OCI-LY1 (cell line): ENCODE data around the gene ABLIM1.

Experiments used
- H2AFZ ChIP-seq: fragments of 200-600 bp; sonication (generic), shearing (Covaris generic); 2 replicates; pipeline ENCODE4 v1.6.0; 2014; ENCODE audit warnings: antibody characterized with exemption, mild to moderate bottlenecking, low read length
- H3F3A ChIP-seq: fragments of 200-600 bp; sonication (generic), shearing (Covaris generic); 2 replicates; pipeline ENCODE4 v1.6.0; 2014; ENCODE audit warnings: mild to moderate bottlenecking, antibody characterized with exemption, low read length, moderate library complexity; ENCODE audit not compliant: insufficient read depth
- H3K27ac ChIP-seq: fragments of 200-600 bp; sonication (generic); 2 replicates; pipeline ENCODE4 v1.5.1; 2014; ENCODE audit warnings: low read length, mixed run types, mild to moderate bottlenecking, low read depth; ENCODE audit not compliant: poor library complexity, severe bottlenecking
- H3K27me3 ChIP-seq: fragments of 200-600 bp; sonication (generic); 2 replicates; pipeline ENCODE4 v1.6.0; 2014; ENCODE audit warnings: antibody characterized with exemption, mild to moderate bottlenecking, low read length, moderate library complexity; ENCODE audit not compliant: insufficient read depth
- H3K36me3 ChIP-seq: fragments of 200-600 bp; sonication (generic); 2 replicates; pipeline ENCODE4 v1.6.1; 2014; ENCODE audit warnings: mild to moderate bottlenecking, antibody characterized with exemption, low read length, moderate library complexity, mixed read lengths; ENCODE audit not compliant: insufficient read depth
- H3K4me1 ChIP-seq: fragments of 200-600 bp; sonication (generic); 2 replicates; pipeline ENCODE4 v1.5.1; 2014; ENCODE audit warnings: mild to moderate bottlenecking, low read length, moderate library complexity; ENCODE audit not compliant: insufficient read depth, severe bottlenecking
- H3K4me2 ChIP-seq: fragments of 200-600 bp; sonication (generic), shearing (Covaris generic); 2 replicates; pipeline ENCODE4 v1.6.1; 2014; ENCODE audit warnings: low read length
- H3K4me3 ChIP-seq: fragments of 200-600 bp; sonication (generic); 2 replicates; pipeline ENCODE4 v1.5.1; 2014; ENCODE audit warnings: low read length, low read depth, mild to moderate bottlenecking, mixed read lengths; ENCODE audit not compliant: poor library complexity, severe bottlenecking
- H3K79me2 ChIP-seq: fragments of 200-600 bp; shearing (Covaris generic); 2 replicates; pipeline ENCODE4 v1.6.1; 2016; ENCODE audit warnings: mixed run types, low read length, mixed read lengths; ENCODE audit not compliant: insufficient read depth
- H3K9ac ChIP-seq: fragments of 200-600 bp; sonication (generic), shearing (Covaris generic); 2 replicates; pipeline ENCODE4 v1.6.1; 2014; ENCODE audit warnings: mild to moderate bottlenecking, low read length, mixed read lengths
- H3K9me2 ChIP-seq: fragments of 200-600 bp; sonication (generic), shearing (Covaris generic); 2 replicates; pipeline ENCODE4 v1.6.1; 2014; ENCODE audit warnings: low read depth, mild to moderate bottlenecking, low read length, mixed read lengths
- H3K9me3 ChIP-seq: fragments of 200-600 bp; shearing (Covaris generic); 2 replicates; pipeline ENCODE4 v1.6.1; 2014; ENCODE audit warnings: low read length, mixed read lengths
- H4K20me1 ChIP-seq: fragments of 200-600 bp; sonication (generic), shearing (Covaris generic); 2 replicates; pipeline ENCODE4 v1.6.0; 2016; ENCODE audit warnings: mild to moderate bottlenecking, low read length; ENCODE audit not compliant: insufficient read depth
- CTCF ChIP-seq: fragments of 200-600 bp; sonication (generic), shearing (Covaris generic); IDR thresholded peaks from 2 replicates; pipeline ENCODE4 v1.5.1; 2017; ENCODE audit warnings: mild to moderate bottlenecking, antibody characterized with exemption, low read length, moderate library complexity, mixed read lengths
- EZH2 ChIP-seq: fragments of 200-600 bp; sonication (generic), shearing (Covaris generic); IDR thresholded peaks from 2 replicates; pipeline ENCODE4 v1.8.0; 2017; ENCODE audit warnings: borderline replicate concordance, mixed run types, mild to moderate bottlenecking, antibody characterized with exemption, low read length, moderate library complexity, mixed read lengths

The ABLIM1 gene

GRCh38 chr10:114552050-114552449 lies 106.0 kb downstream of the ABLIM1 start:
- Histone ChIP-seq H3K79me2 (no peaks in the 10 kb centered on the region), H3K9me2 (no peaks in the 10 kb centered on the region), H3K9ac (no peak overlapping the region), H3K9me3 (no peaks in the 10 kb centered on the region), H3K27me3 (no peaks in the 10 kb centered on the region), H2AFZ (no peak overlapping the region), H3F3A (no peaks in the 10 kb centered on the region), H3K27ac (no peak overlapping the region), H3K36me3 (no peaks in the 10 kb centered on the region), H3K4me3 (no peak overlapping the region), H3K4me1 (no peaks in the 10 kb centered on the region), H3K4me2 (no peak overlapping the region), H4K20me1 (no peaks in the 10 kb centered on the region)
- TF ChIP-seq CTCF: no peak
- no peak for TF ChIP-seq EZH2

GRCh38 chr10:114551636-114551972 lies 106.5 kb downstream of the ABLIM1 start:
- H3K27ac ChIP-seq: no peak overlapping the region
- no peaks in the 10 kb centered on the region for H3K4me1 ChIP-seq
- TF ChIP-seq CTCF: no peak
- no peak for TF ChIP-seq EZH2
- no peaks in the 10 kb centered on the region for H3K9me2 ChIP-seq
- no peak overlapping the region for H3K4me3 ChIP-seq
- H2AFZ ChIP-seq: no peak overlapping the region
- no peaks in the 10 kb centered on the region for H3K27me3 ChIP-seq
- H3K4me2 ChIP-seq: no peak overlapping the region
- H3K9ac ChIP-seq: no peak overlapping the region
- H3K79me2 ChIP-seq: no peaks in the 10 kb centered on the region
- no peaks in the 10 kb centered on the region for H3K9me3 ChIP-seq
- H4K20me1 ChIP-seq: no peaks in the 10 kb centered on the region
- H3K36me3 ChIP-seq: no peaks in the 10 kb centered on the region
- no peaks in the 10 kb centered on the region for H3F3A ChIP-seq

GRCh38 chr10:114550756-114551635 lies 107.1 kb downstream of the ABLIM1 start:
- Histone ChIP-seq H3K4me1 (no peaks in the 10 kb centered on the region), H3K4me3 (no peak overlapping the region), H3K36me3 (no peaks in the 10 kb centered on the region), H3K9me2 (no peaks in the 10 kb centered on the region), H3K27me3 (no peaks in the 10 kb centered on the region), H3F3A (no peaks in the 10 kb centered on the region), H3K4me2 (no peak overlapping the region), H3K9ac (no peak overlapping the region), H4K20me1 (no peaks in the 10 kb centered on the region), H3K9me3 (no peaks in the 10 kb centered on the region), H3K79me2 (no peaks in the 10 kb centered on the region), H2AFZ (no peak overlapping the region), H3K27ac (no peak overlapping the region)
- TF ChIP-seq CTCF: peak; percentile 63
- TF ChIP-seq EZH2: no peak
